ENCODE data around the gene MEF2C.
"Not testable (repeated sequence)": the region's sequence is repeated elsewhere in the genome, so short reads cannot be mapped to it uniquely, and the experiment has no call there.

Gene MEF2C

GRCh38 chr5:88862547-88863175 is 20.3 kb downstream of the MEF2C start:
- no peak for DNase-seq (ENCODE audit: low spot score)

GRCh38 chr5:88861231-88861630 is 21.8 kb downstream of the MEF2C start:
- DNase-seq (ENCODE audit: low spot score): no peak

GRCh38 chr5:88860501-88860900 is 22.5 kb downstream of the MEF2C start:
- DNase-seq (ENCODE audit: low spot score): no peak

- no peak for DNase-seq (ENCODE audit: low spot score)
Measured at GRCh38 chr5:88858392-88858791, 24.6 kb downstream of the MEF2C start.

GRCh38 chr5:88856381-88856780 is 26.6 kb downstream of the MEF2C start:
- DNase-seq (ENCODE audit: low spot score): not testable (repeated sequence)

GRCh38 chr5:88854769-88855168 is 28.2 kb downstream of the MEF2C start:
- DNase-seq (ENCODE audit: low spot score): no peak

GRCh38 chr5:88847420-88847819 is 35.6 kb downstream of the MEF2C start:
- DNase-seq (ENCODE audit: low spot score): no peak

GRCh38 chr5:88846434-88846833 is 36.5 kb downstream of the MEF2C start:
- DNase-seq (ENCODE audit: low spot score): no peak

GRCh38 chr5:88845081-88845697 is 37.8 kb downstream of the MEF2C start:
- DNase-seq (ENCODE audit: low spot score): no peak

GRCh38 chr5:88842784-88843183 is 40.2 kb downstream of the MEF2C start:
- no peak for DNase-seq (ENCODE audit: low spot score)

- DNase-seq (ENCODE audit: low spot score): no peak
Measured at GRCh38 chr5:88841212-88841611, 41.8 kb downstream of the MEF2C start.

- no peak for DNase-seq (ENCODE audit: low spot score)
Measured at GRCh38 chr5:88840495-88840894, 42.5 kb downstream of the MEF2C start.

GRCh38 chr5:88839238-88839637 is 43.7 kb downstream of the MEF2C start:
- no peak for DNase-seq (ENCODE audit: low spot score)

- no peak for DNase-seq (ENCODE audit: low spot score)
Measured at GRCh38 chr5:88838500-88838899, 44.5 kb downstream of the MEF2C start.

GRCh38 chr5:88837817-88838216 is 45.2 kb downstream of the MEF2C start:
- DNase-seq (ENCODE audit: low spot score): no peak

GRCh38 chr5:88837222-88837621 is 45.8 kb downstream of the MEF2C start:
- no peak for DNase-seq (ENCODE audit: low spot score)

- no peak for DNase-seq (ENCODE audit: low spot score)
Measured at GRCh38 chr5:88836195-88836838, 46.7 kb downstream of the MEF2C start.

- DNase-seq (ENCODE audit: low spot score): no peak
Measured at GRCh38 chr5:88834499-88834898, 48.5 kb downstream of the MEF2C start.

- DNase-seq (ENCODE audit: low spot score): no peak
Measured at GRCh38 chr5:88834131-88834462, 48.9 kb downstream of the MEF2C start.

- DNase-seq (ENCODE audit: low spot score): peak; percentile 42
Measured at GRCh38 chr5:88833371-88834130, 49.4 kb downstream of the MEF2C start.

- DNase-seq (ENCODE audit: low spot score): no peak
Measured at GRCh38 chr5:88831816-88832215, 51.2 kb downstream of the MEF2C start.

- no peak for DNase-seq (ENCODE audit: low spot score)
Measured at GRCh38 chr5:88830567-88830966, 52.4 kb downstream of the MEF2C start.

GRCh38 chr5:88829775-88830174 is 53.2 kb downstream of the MEF2C start:
- DNase-seq (ENCODE audit: low spot score): no peak
